Fibroblast of pulmonary artery (primary cell): ENCODE data around the gene MOSPD2.

ENCODE experiments used
- DNase-seq: peaks from one replicate; pipeline ENCODE4 v3.0.0-alpha.2; 2010; ENCODE audit warnings: low read depth
- H3K4me3 ChIP-seq: replicated peaks from 2 replicates; pipeline ENCODE4 v1.5.1; 2011; ENCODE audit warnings: low read depth, mild to moderate bottlenecking, control low read depth, low read length, moderate library complexity
- TF ChIP-seq, protein P1 (sequence below): IDR thresholded peaks from 2 replicates; pipeline ENCODE4 v1.5.1; 2011; ENCODE audit warnings: mild to moderate bottlenecking, control low read depth, low read length, inconsistent platforms; ENCODE audit errors: missing control alignments

The MOSPD2 gene

DNA sequence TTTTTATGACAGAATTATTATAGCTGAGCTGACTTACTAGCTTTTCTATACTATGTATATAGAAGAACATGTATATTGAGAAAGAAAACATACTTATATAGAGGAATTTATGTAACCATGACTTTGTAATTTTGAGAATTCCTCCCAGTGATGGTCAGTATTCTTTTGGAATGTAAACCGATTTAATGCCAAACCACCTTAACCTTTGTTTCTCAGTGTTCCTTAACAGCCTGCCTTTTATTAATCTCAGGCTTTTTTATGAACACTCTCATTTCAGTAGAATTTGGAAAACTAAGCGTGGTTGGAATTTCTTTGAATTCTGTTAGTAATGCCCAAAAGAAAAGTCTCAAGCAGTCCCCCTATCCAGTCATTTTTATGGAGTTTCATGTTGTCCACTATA lies 47.0 kb downstream of the MOSPD2 start:
- H3K4me3 ChIP-seq, result no peak overlapping the region
- peak; percentile 26 for DNase-seq
- TF ChIP-seq, protein P1, sequence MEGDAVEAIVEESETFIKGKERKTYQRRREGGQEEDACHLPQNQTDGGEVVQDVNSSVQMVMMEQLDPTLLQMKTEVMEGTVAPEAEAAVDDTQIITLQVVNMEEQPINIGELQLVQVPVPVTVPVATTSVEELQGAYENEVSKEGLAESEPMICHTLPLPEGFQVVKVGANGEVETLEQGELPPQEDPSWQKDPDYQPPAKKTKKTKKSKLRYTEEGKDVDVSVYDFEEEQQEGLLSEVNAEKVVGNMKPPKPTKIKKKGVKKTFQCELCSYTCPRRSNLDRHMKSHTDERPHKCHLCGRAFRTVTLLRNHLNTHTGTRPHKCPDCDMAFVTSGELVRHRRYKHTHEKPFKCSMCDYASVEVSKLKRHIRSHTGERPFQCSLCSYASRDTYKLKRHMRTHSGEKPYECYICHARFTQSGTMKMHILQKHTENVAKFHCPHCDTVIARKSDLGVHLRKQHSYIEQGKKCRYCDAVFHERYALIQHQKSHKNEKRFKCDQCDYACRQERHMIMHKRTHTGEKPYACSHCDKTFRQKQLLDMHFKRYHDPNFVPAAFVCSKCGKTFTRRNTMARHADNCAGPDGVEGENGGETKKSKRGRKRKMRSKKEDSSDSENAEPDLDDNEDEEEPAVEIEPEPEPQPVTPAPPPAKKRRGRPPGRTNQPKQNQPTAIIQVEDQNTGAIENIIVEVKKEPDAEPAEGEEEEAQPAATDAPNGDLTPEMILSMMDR, result no peak

DNA sequence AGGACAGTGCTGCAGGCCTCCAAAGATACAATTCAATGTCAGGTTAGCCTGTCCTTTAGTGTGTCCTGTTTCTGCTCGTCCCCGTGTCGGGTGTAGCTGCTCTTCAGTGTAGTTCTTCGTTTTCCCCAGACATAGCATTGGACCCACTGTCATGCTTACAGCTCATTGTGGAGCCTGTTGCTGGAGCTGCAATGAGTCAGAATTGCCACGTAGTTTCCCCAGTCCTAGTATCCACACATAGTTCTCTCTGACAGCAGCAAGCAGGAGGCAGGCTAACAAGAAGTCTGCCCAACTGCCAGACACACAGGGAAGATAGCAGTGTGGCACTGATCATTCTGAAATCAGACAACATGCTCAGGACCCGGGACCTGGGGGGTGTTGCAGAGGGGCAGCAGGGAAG lies 49.2 kb downstream of the MOSPD2 start:
- peak; percentile 73 for DNase-seq
- H3K4me3 ChIP-seq, result no peak overlapping the region
- TF ChIP-seq, protein P1, result no peak

DNA sequence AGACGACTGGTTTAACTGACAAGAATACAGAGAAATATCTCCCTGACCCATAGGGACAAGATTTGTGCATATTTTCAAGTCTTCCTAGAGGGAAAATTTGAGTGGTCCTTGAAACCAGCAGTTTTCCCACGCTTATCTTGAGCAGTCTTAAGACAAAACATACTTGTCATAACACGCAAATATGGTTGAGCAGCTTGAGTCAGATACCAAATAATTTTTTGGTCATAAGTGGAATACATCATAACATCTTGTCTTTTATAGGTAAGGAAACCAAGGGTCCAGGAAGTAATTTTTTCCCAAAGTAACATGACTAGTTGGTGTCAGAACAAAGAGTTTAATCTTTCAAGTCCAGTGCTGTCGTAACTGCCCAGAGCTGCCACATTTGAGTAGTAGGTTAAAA lies 50.5 kb downstream of the MOSPD2 start:
- H3K4me3 ChIP-seq, result no peak overlapping the region
- no peak for DNase-seq

DNA sequence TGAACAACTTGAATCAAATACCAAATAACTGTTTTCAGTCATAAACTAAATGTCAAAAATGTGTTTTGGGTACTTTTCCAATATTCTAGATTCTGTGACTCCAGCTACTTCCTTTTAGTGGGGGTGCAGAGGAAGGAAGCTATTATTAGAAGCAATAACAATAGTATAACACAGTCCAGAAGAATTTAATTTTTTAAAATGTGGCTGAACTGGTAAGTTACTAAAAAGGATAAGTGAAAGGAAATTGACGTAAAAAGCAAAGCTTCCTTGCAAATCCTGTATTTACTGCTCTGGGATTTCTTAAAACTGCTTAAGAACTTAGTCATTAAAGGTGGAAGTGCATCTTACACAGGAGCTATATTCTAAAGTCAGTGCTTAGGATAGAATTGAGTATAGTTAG lies 53.2 kb downstream of the MOSPD2 start:
- TF ChIP-seq, protein P1, result no peak
- no peak overlapping the region for H3K4me3 ChIP-seq
- no peak for DNase-seq

More for the DNA sequence above, 50.5 kb downstream of the MOSPD2 start:
- TF ChIP-seq, protein P1, result no peak

DNA sequence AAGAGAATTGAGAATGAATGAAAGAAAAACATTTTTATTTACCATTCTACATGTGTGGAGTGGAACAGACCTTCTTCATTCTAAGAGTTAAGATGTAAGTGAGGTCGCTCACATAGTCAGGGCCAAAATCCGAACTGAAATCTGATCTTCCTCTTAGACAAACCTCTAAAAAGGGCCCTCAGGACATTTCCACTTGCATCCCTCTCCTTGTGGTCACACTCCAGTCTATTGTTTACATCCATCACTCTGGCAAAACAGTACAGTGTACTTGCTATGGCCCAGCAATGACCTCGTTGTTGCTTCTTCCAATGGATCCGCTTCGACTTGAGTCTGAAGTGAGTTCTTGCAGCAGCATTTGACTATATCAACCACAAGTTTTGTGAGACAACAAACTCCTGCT lies 54.2 kb downstream of the MOSPD2 start:
- no peak overlapping the region for H3K4me3 ChIP-seq
- TF ChIP-seq, protein P1, result no peak
- DNase-seq, result no peak

DNA sequence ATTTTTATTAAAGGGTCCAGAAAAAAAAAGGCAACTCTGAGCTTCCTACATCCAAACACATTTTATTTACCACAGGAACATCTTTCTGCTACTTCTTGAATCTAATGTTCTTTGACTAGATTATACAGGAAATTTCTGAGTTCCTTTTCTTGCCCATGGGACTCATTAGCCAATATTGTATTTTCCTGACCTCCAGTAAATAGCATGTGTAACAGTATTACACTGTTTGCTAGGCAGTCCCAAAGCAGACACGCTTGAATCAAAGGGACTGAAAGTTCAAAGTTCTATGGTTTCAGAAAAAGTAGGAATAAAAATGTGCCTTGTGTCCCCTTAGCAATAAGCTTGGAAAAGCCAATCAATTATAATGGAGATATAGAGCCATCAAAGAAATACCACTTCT lies 57.4 kb downstream of the MOSPD2 start:
- DNase-seq, result no peak
- TF ChIP-seq, protein P1, result no peak
- no peak overlapping the region for H3K4me3 ChIP-seq

DNA sequence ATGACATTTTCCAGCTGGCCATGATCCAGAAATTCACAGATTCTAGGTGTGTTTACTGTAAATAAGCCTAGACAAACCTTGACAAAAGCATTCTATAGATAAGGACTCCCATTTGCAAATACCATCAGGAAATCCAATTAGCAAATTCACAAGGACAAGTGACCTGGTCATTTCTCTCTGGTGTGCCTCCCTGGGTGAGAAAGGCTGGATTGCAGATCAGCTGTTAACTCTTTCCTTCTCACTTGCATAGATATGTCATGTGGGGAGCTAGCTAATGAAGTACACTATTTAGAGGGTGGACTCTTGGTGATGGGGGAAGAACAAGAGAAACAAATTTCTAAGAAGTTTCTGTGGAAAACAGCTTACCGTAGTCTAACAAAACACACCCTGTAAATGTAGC lies 58.9 kb downstream of the MOSPD2 start:
- TF ChIP-seq, protein P1, result no peak
- DNase-seq, result no peak
- H3K4me3 ChIP-seq, result no peak overlapping the region
